GM18870 (cell line): ENCODE measurements around the gene P2RX3.

Source experiments
- ATAC-seq: cut with Tn5 transposase; IDR thresholded peaks from one replicate; pipeline ENCODE4 v1.9.1; 2021; ENCODE audit warnings: moderate library complexity; ENCODE audit not compliant: unreplicated experiment

The P2RX3 gene

GRCh38 chr11:57414612-57415212, 76.6 kb downstream of the P2RX3 start:
- no peak for ATAC-seq

GRCh38 chr11:57416436-57416835, 78.3 kb downstream of the P2RX3 start:
- no peak for ATAC-seq

- no peak for ATAC-seq
These were observed 78.9 kb downstream of the P2RX3 start for GRCh38 chr11:57417056-57417455.

- ATAC-seq: no peak
These were observed 80.0 kb downstream of the P2RX3 start for GRCh38 chr11:57418131-57418530.

- no peak for ATAC-seq
These were observed 81.0 kb downstream of the P2RX3 start for GRCh38 chr11:57419146-57419545.

- no peak for ATAC-seq
These were observed 82.9 kb downstream of the P2RX3 start for GRCh38 chr11:57421066-57421465.

- ATAC-seq: no peak
These were observed 83.7 kb downstream of the P2RX3 start for GRCh38 chr11:57421805-57422204.
